Measurements from ENCODE around the gene CDH20. TPM values are rescaled to one million over a fixed set of nuclear protein-coding genes. Genes with fewer than 3 reads are reported as not detected.

The CDH20 gene
- total RNA-seq, 4 donors from 2014 or later = 1.2 to 4.1 (median 1.6) TPM

- Histone ChIP-seq H3K27ac (no peak overlapping the region), H3K4me3 (no peak overlapping the region), H3K36me3 (no peaks in the 10 kb centered on the region), H3K9me3 (no peaks in the 10 kb centered on the region), H3K27me3 (no peaks in the 10 kb centered on the region), H3K4me1 (no peaks in the 10 kb centered on the region)
- DNase-seq (ENCODE audit: low spot score in 2 of 2) = no peak
- 87% methylated on average over 1 of the region's 1 CpG for WGBS
- TF ChIP-seq EP300 (IDR thresholded peaks at IDR 0.05) (no peak), POLR2AphosphoS5 (IDR thresholded peaks at IDR 0.05) (no peak), CTCF (IDR thresholded peaks at IDR 0.05) (no peak), POLR2A (IDR thresholded peaks at IDR 0.05) (no peak)
Measured at GRCh38 chr18:61323951-61324350, 9.3 kb upstream of the CDH20 start.

GRCh38 chr18:61326407-61326806, 6.8 kb upstream of the CDH20 start:
- Histone ChIP-seq H3K4me1 (no peaks in the 10 kb centered on the region), H3K27me3 (no peaks in the 10 kb centered on the region), H3K27ac (no peak overlapping the region), H3K4me3 (no peak overlapping the region), H3K36me3 (no peaks in the 10 kb centered on the region), H3K9me3 (no peaks in the 10 kb centered on the region)
- no peak for DNase-seq (ENCODE audit: low spot score in 2 of 2)
- TF ChIP-seq EP300 (IDR thresholded peaks at IDR 0.05) (no peak), POLR2AphosphoS5 (IDR thresholded peaks at IDR 0.05) (no peak), POLR2A (IDR thresholded peaks at IDR 0.05) (no peak), CTCF (IDR thresholded peaks at IDR 0.05) (no peak)

- Histone ChIP-seq H3K27me3 (peaks cover 20% of the 10 kb centered on the region), H3K9me3 (no peaks in the 10 kb centered on the region), H3K4me1 (peaks cover 11% of the 10 kb centered on the region), H3K4me3 (no peak overlapping the region), H3K27ac (no peak overlapping the region), H3K36me3 (no peaks in the 10 kb centered on the region)
- WGBS = 65% methylated on average over 3 of the region's 3 CpGs
- DNase-seq (ENCODE audit: low spot score in 2 of 2) = no peak
- TF ChIP-seq EP300 (IDR thresholded peaks at IDR 0.05) = no peak
- no peak for TF ChIP-seq CTCF (IDR thresholded peaks at IDR 0.05)
- TF ChIP-seq POLR2A (IDR thresholded peaks at IDR 0.05) = no peak
Measured at GRCh38 chr18:61329398-61329797, 3.8 kb upstream of the CDH20 start.

GRCh38 chr18:61331051-61331450, 2.2 kb upstream of the CDH20 start:
- peaks cover 30% of the 10 kb centered on the region for H3K27me3 ChIP-seq
- H3K4me3 ChIP-seq = no peak overlapping the region
- 84% methylated on average over 3 of the region's 3 CpGs for WGBS
- no peak overlapping the region for H3K27ac ChIP-seq
- no peaks in the 10 kb centered on the region for H3K36me3 ChIP-seq
- no peak for DNase-seq (ENCODE audit: low spot score in 2 of 2)
- no peaks in the 10 kb centered on the region for H3K9me3 ChIP-seq
- TF ChIP-seq EP300 (IDR thresholded peaks at IDR 0.05) = no peak
- TF ChIP-seq CTCF (IDR thresholded peaks at IDR 0.05) = no peak
- TF ChIP-seq POLR2A (IDR thresholded peaks at IDR 0.05) = no peak
- no peak for TF ChIP-seq POLR2AphosphoS5 (IDR thresholded peaks at IDR 0.05)
- H3K4me1 ChIP-seq = peaks cover 17% of the 10 kb centered on the region

GRCh38 chr18:61333746-61334490, 688 bp downstream of the CDH20 start:
- Histone ChIP-seq H3K27me3 (peaks cover 30% of the 10 kb centered on the region), H3K9me3 (no peaks in the 10 kb centered on the region), H3K4me1 (peaks cover 17% of the 10 kb centered on the region), H3K27ac (no peak overlapping the region), H3K36me3 (no peaks in the 10 kb centered on the region), H3K4me3 (peak overlapping the region; percentile 51)
- 2% methylated on average over 13 of the region's 73 CpGs for WGBS
- TF ChIP-seq POLR2A (IDR thresholded peaks at IDR 0.05) = no peak
- TF ChIP-seq EP300 (IDR thresholded peaks at IDR 0.05) = no peak
- no peak for TF ChIP-seq POLR2AphosphoS5 (IDR thresholded peaks at IDR 0.05)
- TF ChIP-seq CTCF (IDR thresholded peaks at IDR 0.05) = no peak
- no peak for DNase-seq (ENCODE audit: low spot score in 2 of 2)

Data from suprapubic skin (tissue), 4 donors.